Right lobe of liver (tissue), 6 donors: ENCODE measurements around the gene LONRF2. TPM values are rescaled to one million over a fixed set of nuclear protein-coding genes. Genes with fewer than 3 reads are reported as not detected.
"Not testable (repeated sequence)": the region's sequence is repeated elsewhere in the genome, so short reads cannot be mapped to it uniquely, and the experiment has no call there.

Experiments
- ATAC-seq, 4 donors: fragments of 200-7000 bp; cut with Tn5 transposase; one replicate each; pipeline ENCODE4 v1.9.1; 2020; ENCODE audit warnings: mild to moderate bottlenecking in 4 of 4, moderate library complexity in 4 of 4
- DNase-seq, 3 donors: peaks; one replicate each; pipeline ENCODE4 v3.0.0-alpha.2; 2020
- H3K27ac ChIP-seq, 3 donors: fragments of 200-600 bp; one replicate each; pipeline ENCODE4 v1.8.0; 2022
- H3K27me3 ChIP-seq, 2 donors: fragments of 200-600 bp; one replicate each; pipeline ENCODE4 v1.8.0; 2022
- H3K36me3 ChIP-seq, 4 donors: fragments of 200-600 bp; sonication (generic) in 1 of 4; one replicate each; pipeline versions ENCODE4 v1.5.1 to v1.8.0; 2017 to 2022; ENCODE audit warnings: control low read depth in 1 of 4
- H3K4me1 ChIP-seq, 4 donors: fragments of 200-600 bp; sonication (generic) in 1 of 4; one replicate each; pipeline versions ENCODE4 v1.5.1 to v1.8.0; 2017 to 2022; ENCODE audit warnings: control low read depth in 1 of 4
- H3K4me3 ChIP-seq, 3 donors: fragments of 200-600 bp; one replicate each; pipeline ENCODE4 v1.8.0; 2022
- H3K9me3 ChIP-seq, 4 donors: fragments of 200-600 bp; sonication (generic) in 1 of 4; one replicate each; pipeline versions ENCODE4 v1.5.1 to v1.8.0; 2017 to 2022; ENCODE audit warnings: control low read depth in 1 of 4
- CTCF ChIP-seq, 4 donors: fragments of 200-600 bp in 3 of 4; fragments of 450-650 bp in 1 of 4; IDR thresholded peaks; one replicate each; pipeline versions ENCODE4 v1.5.1 to v1.8.0; 2016 to 2022; ENCODE audit warnings: antibody characterized with exemption in 4 of 4, mild to moderate bottlenecking in 2 of 4
- POLR2A ChIP-seq: fragments of 450-650 bp; IDR thresholded peaks from one replicate; pipeline ENCODE4 v1.6.1; 2017; ENCODE audit warnings: antibody characterized with exemption, mild to moderate bottlenecking
- WGBS: methylation state at CpG from one replicate; pipeline ENCODE4 v1.1.6; 2018; ENCODE audit warnings: low coverage, low lambda C conversion rate; ENCODE audit not compliant: insufficient coverage; ENCODE audit errors: missing lambda C conversion rate; 5-methylcytosine and 5-hydroxymethylcytosine counted together
- intact Hi-C, 2 donors: fragments of 100-400 bp; cut with DNase I; formaldehyde crosslinking; loops; one replicate each; pipeline versions ENCODE4 v1.11.2 to v1.14.1; 2022
- long read RNA-seq: library from polyadenylated mRNA; unstranded; transcript quantifications from one replicate; pipeline ENCODE4 v2.0.0, GENCODE V29; 2019
- total RNA-seq, 6 experiments: library from RNA; depleted of rRNA in 2 of 6; stranded (reverse); fragments of >200 nt in 2 of 6; fragmentation: NEBNext Ultra II Directional in 3 of 6; extraction: Animal tissue kit (Norgen Biotek cat#: 25700) in 3 of 6; gene quantifications; one replicate each; pipeline versions ENCODE4 v1.1.0 to v1.2.4, GENCODE V29; 2016 to 2023
- donor health status: DM: no; HTN: yes; CAD: no.
- donor health status: DM: no; HTN: no; CAD: no.
- donor health status: DM: no; HTN: no; CAD: no.
- donor health status: DM: no; HTN: yes; CAD: no.
- donor health status: DM: no; HTN: yes; CAD: no.

LONRF2 gene
- total RNA-seq, result 1 to 10 TPM in 5 of 6 experiments, under 1 TPM in 1; 0.51 to 2.5 (median 1.7) TPM
- long read RNA-seq, result 0 reads

DNA sequence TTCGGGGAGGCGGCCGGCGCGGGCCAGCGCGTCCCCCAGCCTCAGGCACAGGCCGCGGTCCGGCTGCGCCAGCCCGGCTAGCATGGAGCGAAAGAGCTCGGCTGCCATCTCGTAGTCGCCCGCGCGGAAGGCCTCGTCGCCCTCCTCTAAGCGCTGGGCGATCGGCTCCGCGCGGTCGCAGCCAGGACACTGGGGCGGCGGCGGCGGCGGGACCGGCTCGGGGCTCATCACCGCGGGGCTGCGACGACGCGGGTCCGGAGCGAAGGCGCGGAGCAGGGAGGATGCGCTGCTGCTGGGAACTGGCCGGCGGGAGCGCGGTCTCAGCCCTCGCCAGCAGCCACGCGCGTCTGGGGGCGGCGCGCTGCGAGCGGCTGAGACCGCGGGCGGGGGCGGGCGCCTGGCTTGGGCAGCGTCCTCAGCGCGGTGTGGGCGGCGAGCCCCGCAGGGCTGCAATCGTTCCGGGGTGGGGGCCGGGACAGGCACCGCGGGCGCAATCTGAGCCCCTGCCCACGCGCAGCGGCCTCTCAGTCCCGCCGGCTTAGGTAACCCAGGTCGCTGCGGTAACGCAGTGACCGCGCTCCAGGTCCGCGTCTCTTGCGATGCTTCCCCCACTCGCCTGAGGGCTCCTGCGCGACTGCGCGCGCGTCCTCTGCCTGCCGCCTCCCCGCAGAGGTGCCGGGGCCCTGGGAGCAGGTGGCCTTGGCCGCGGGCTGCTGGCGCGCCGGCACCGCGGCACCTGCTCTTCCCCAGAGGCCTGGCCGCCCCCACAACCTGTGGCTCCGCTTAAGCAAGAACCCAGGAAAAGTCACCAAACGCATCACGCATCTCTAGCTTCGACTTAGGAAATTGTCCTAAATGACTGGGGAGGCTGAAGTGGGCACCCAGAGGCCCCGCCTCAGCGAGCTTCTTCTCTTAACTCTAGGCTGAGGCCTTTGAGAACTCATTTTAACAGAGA, at the start of gene LONRF2:
TSS of gene LONRF2 (minus strand) at position 636 of the 955 bp plus-strand sequence. CDS start at position 228, 408 bp downstream.
- H3K4me3 ChIP-seq, result peak within 1 kb of the TSS; percentile 43 to 60 (median 52)
- intact Hi-C loops, result no loop called here

DNA sequence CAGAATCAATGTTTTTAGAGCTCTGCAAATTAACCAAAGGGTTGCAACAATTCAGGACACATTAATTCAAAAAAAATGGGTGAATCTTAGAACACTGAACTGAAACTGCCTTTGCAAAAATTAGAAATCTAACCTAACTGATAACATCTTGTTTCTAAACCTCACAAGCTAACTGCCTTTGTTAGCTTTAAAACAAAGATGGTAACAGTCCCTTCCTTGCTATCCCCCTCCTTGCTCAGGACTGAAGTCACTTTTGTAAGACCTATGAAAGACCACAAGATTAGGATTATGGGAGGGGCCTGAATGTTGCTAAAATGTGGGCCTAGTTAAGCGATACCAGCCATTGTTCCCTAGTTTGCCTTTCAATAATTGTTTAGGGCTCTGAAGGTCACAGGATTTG, 44.9 kb upstream of the LONRF2 start:
- 70% methylated on average over 1 of the region's 1 CpG for WGBS
- ATAC-seq (no peak), DNase-seq (no peak)
- Histone ChIP-seq H3K4me1 (no peaks in the 10 kb centered on the region), H3K9me3 (no peaks in the 10 kb centered on the region), H3K27ac (no peak overlapping the region), H3K36me3 (no peaks in the 10 kb centered on the region), H3K4me3 (no peak overlapping the region), H3K27me3 (no peaks in the 10 kb centered on the region)
- TF ChIP-seq POLR2A (no peak), CTCF (IDR thresholded peaks at IDR 0.05) (no peak)
- intact Hi-C loops, result no loop called here

More for the DNA sequence above, at the start of gene LONRF2:
- TF ChIP-seq POLR2A (peak; percentile 12), CTCF (IDR thresholded peaks at IDR 0.05) (no peak)
- peaks cover 0 to 3% (median 0%) of the 10 kb centered on the region in 4 donors for H3K4me1 ChIP-seq
- DNase-seq (peak; percentile 52 to 66 (median 54)), ATAC-seq (peak; percentile 82 to 88 (median 86))
- H3K9me3 ChIP-seq, result no peaks in the 10 kb centered on the region
- H3K27me3 ChIP-seq, result no peaks in the 10 kb centered on the region
- no peaks in the 10 kb centered on the region for H3K36me3 ChIP-seq
- H3K27ac ChIP-seq, result peak within 1 kb of the TSS in 1 of 3 donors; percentile 50
- WGBS, result 21% methylated on average over 6 of the region's 113 CpGs

GRCh38 chr2:100365434-100365833, 43.1 kb upstream of the LONRF2 start:
- ATAC-seq, result no peak
- H3K27ac ChIP-seq, result no peak overlapping the region
- no peaks in the 10 kb centered on the region for H3K36me3 ChIP-seq
- no peak overlapping the region for H3K4me3 ChIP-seq
- intact Hi-C loops, result no loop called here
- H3K9me3 ChIP-seq, result no peaks in the 10 kb centered on the region
- no peaks in the 10 kb centered on the region for H3K27me3 ChIP-seq
- no peak for TF ChIP-seq CTCF (IDR thresholded peaks at IDR 0.05)
- TF ChIP-seq POLR2A, result no peak
- no peaks in the 10 kb centered on the region for H3K4me1 ChIP-seq
- WGBS, result 47% methylated on average over 3 of the region's 3 CpGs
- no peak for DNase-seq

DNA sequence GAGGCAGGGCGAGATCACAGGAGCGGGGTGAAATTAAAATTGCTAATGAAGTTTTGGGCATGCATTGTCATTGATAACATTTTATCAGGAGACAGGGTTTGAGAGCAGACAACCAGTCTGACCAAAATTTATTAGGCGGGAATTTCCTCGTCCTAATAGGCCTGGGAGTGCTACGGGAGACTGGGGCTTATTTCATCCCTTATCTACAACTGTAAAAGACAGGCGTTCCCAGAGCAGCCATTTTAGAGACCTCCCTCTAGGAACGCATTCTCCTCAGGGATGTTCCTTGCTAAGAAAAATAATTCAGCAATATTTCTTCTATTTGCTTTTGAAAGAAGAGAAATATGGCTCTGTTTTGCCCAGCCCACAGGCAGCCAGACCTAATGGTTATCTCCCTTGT, 40.0 kb upstream of the LONRF2 start:
- intact Hi-C loops, ATAC-seq, H3K36me3 ChIP-seq, DNase-seq, H3K27me3 ChIP-seq, H3K9me3 ChIP-seq, H3K4me1 ChIP-seq, H3K27ac ChIP-seq, H3K4me3 ChIP-seq: not testable (repeated sequence)
- 84% methylated on average over 7 of the region's 7 CpGs for WGBS

- Histone ChIP-seq H3K27ac (no peak overlapping the region), H3K9me3 (no peaks in the 10 kb centered on the region), H3K27me3 (no peaks in the 10 kb centered on the region), H3K36me3 (no peaks in the 10 kb centered on the region), H3K4me3 (no peak overlapping the region), H3K4me1 (no peaks in the 10 kb centered on the region)
- TF ChIP-seq POLR2A (no peak), CTCF (IDR thresholded peaks at IDR 0.05) (no peak)
- no peak for DNase-seq
- intact Hi-C loops, result no loop called here
- no peak for ATAC-seq
These were observed 37.3 kb upstream of the LONRF2 start for GRCh38 chr2:100359576-100359975.
